Stimulated activated CD4-positive, alpha-beta T cell treated with anti-CD3 and anti-CD28 coated beads, Interleukin-15, amount 100 ng/mL, for 48 hours (primary cell): ENCODE measurements around the gene MRPS18C.
"Not testable (repeated sequence)": the region's sequence is repeated elsewhere in the genome, so short reads cannot be mapped to it uniquely, and the experiment has no call there.

Experiments used
- DNase-seq, 2 donors: peaks; one replicate each; pipeline ENCODE4 v3.0.0-alpha.2; 2020; ENCODE audit warnings: low read depth in 2 of 2

MRPS18C gene

DNA sequence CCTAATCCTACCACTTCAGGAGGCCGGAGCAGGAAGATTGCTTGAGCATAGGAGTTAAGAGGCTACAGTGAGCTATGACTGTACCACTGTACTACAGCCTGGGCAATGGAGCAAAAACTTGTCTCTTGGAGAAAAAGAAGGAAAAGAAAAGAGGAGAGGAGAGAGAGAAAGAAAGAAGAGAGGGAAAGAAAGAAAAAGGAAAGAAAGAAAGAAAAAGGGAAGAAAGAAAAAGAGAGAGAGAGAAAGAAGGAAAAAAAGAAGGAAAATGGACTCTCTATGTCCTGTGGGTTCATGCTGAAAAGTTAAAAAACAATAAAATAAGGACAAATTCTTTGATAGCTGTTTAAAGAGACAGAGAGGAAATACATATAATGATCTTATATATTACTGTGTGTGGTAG lies 42.3 kb downstream of the MRPS18C start:
- no peak for DNase-seq

DNA sequence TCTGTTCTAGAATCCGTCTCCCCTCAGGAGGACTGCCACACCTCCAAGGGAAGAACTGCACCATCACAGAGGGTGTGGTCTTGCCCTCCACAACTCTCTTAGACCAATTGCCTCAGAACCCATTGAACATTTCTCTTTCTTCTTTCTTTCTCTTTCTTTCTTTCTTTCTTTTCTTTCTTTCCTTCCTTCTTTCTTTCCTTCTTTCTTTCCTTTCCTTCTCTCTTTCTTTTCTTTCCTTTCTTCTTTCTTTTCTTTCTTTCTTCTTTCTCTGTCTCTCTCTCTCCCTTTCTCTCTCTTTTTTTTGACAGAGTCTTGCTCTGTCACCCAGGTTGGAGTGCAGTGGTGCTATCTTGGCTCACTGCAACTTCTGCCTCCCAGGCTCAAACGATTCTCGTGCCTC lies 45.8 kb downstream of the MRPS18C start:
- not testable (repeated sequence) for DNase-seq

DNA sequence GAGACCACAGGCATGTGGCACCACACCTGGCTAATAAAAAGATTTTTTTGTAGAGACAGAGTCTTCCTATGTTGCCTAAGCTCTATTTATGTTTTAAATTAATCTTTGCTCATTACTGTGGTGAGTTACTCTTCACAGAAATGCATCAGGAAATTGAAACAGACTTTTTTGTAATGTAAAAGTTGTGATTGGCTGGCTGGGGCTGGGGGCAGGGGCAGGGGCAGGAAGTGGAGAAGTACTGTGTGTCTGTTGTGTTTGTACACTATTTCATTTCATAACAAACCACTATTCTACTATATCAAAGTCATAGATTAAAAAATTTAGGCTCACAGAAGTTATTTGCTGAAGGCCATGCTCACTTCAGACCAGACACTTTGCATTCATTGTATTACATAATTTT lies 48.1 kb downstream of the MRPS18C start:
- no peak for DNase-seq

DNA sequence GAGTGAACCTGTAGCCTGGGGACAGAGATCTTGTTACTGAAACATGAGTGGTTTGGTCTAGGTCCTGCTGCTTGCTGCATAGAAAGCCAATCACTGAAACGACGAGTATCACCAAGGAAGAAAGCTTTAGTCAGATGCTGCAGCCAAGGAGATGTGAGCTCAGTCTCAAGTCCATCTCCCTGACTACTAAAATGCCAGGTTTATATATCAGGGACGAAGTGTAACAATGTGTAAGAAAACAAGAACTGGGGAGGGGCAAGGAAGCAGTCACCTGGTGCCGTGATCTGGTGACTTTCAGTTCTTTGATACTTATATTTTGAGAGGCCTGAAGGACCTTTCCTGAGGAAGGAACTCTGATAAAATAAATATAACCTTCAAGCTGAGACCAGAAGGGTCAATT lies 48.6 kb downstream of the MRPS18C start:
- DNase-seq, result no peak

DNA sequence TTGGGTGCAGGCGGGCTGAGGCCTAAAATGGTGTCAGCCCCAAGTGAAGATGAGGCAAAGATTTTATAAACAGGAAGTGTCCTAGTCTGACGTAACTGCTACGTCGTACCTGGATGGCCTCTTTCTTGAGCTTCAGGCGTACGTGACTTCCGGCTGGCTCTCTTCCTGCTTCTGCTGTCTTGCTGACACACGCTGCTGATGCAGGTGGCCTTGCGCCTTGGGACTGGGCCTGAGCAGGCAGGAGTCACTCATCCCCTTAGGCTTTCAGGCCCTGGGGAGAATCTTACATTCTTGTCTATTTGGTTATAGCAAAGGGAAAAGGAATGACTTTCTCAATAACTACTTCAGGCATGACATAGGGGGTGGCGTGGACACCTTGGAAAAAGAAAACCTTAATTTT lies 49.1 kb downstream of the MRPS18C start:
- no peak for DNase-seq

DNA sequence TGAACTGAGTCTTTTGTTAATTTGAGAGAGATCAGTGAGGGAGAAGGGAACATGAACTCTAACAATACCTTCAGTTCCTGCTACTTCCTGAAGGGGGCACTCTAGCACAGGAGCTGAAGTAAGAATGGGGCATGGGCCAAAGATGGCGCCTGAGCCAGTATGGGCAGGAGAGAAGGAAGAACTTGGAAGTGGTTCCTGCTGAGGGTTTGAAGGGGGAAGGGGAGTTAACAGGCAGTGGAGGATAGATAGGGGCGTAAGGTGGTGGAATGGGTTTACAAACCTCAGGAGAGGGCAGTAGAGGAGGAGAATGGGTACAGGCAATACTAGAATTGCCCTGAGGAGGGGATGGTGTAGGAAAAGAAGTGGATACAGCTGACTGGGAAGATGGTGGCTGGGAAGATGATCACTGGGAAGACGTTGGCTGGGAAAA lies 53.3 kb downstream of the MRPS18C start:
- peak; percentile 41 to 61 for DNase-seq

DNA sequence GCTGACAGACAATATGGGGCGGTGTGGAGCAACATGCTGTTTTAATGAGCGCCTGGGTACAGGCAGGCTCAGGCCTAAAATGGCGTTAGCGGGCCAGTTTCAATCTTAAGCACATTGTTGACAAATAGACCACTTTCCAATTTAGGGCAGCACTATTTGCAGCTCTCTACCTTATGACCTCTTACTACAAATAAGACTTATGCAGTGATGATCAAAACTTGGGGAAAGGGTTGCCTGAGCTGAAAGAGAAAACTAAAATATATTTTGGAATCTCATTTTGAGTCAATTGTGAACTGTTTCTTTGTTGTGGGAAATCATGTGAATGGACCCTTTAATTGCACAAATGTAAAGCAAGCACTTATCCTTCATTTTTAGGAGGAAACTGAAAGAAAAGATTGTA lies 54.6 kb downstream of the MRPS18C start:
- DNase-seq, result no peak
